ENCODE results near the gene LBX2.
"Not testable (repeated sequence)": the region's sequence is repeated elsewhere in the genome, so short reads cannot be mapped to it uniquely, and the experiment has no call there.

Gene LBX2

GRCh38 chr2:74481961-74482800, 17.2 kb downstream of the LBX2 start:
- peak; percentile 42 for DNase-seq

GRCh38 chr2:74481431-74481830, 18.0 kb downstream of the LBX2 start:
- DNase-seq = no peak

GRCh38 chr2:74474899-74475298, 24.5 kb downstream of the LBX2 start:
- DNase-seq = no peak

- DNase-seq = no peak
Measured at GRCh38 chr2:74474481-74474880, 24.9 kb downstream of the LBX2 start.

- DNase-seq = no peak
Measured at GRCh38 chr2:74472945-74473258, 26.5 kb downstream of the LBX2 start.

- DNase-seq = peak; percentile 98
Measured at GRCh38 chr2:74472086-74472944, 27.1 kb downstream of the LBX2 start, which contains the start of gene MRPL53. Gene MRPL53 (minus strand): TSS chr2:74472680. CDS start chr2:74472660, 20 bp downstream.

GRCh38 chr2:74471332-74472065, 27.9 kb downstream of the LBX2 start:
- no peak for DNase-seq

GRCh38 chr2:74470742-74471141, 28.7 kb downstream of the LBX2 start:
- not testable (repeated sequence) for DNase-seq

GRCh38 chr2:74464406-74464805, 35.0 kb downstream of the LBX2 start:
- no peak for DNase-seq

- DNase-seq = no peak
Measured at GRCh38 chr2:74462786-74463105, 36.7 kb downstream of the LBX2 start.

GRCh38 chr2:74462054-74462785, 37.2 kb downstream of the LBX2 start:
- no peak for DNase-seq

GRCh38 chr2:74461187-74462053, 38.0 kb downstream of the LBX2 start:
- DNase-seq = no peak

GRCh38 chr2:74460187-74460586, 39.2 kb downstream of the LBX2 start:
- not testable (repeated sequence) for DNase-seq

GRCh38 chr2:74459503-74460118, 39.8 kb downstream of the LBX2 start:
- DNase-seq = not testable (repeated sequence)

- no peak for DNase-seq
Measured at GRCh38 chr2:74458938-74459363, 40.5 kb downstream of the LBX2 start.

- DNase-seq = peak; percentile 97
Measured at GRCh38 chr2:74458132-74458937, 41.1 kb downstream of the LBX2 start, which contains the start of gene WBP1. Gene WBP1 (plus strand): TSS chr2:74458438. CDS start chr2:74458603, 165 bp downstream.

- peak; percentile 79 for DNase-seq
Measured at GRCh38 chr2:74457549-74458131, 41.8 kb downstream of the LBX2 start.

GRCh38 chr2:74457129-74457548, 42.3 kb downstream of the LBX2 start:
- DNase-seq = no peak

- DNase-seq = peak; percentile 96
Measured at GRCh38 chr2:74454654-74455511, 44.5 kb downstream of the LBX2 start, which contains the start of gene INO80B. Gene INO80B (plus strand): TSS chr2:74455087. CDS start chr2:74455117, 30 bp downstream.
